ENCODE results near the gene TREX2. TPM values are rescaled to one million over a fixed set of nuclear protein-coding genes. Genes with fewer than 3 reads are reported as not detected.

Gene TREX2
- total RNA-seq, 4 donors from 2014 or later, result 0.78 to 2.3 (median 1.2) TPM; not detected in 1

- Histone ChIP-seq H3K9me3 (peaks cover 0 to 9% (median 0%) of the 10 kb centered on the region in 4 donors), H3K4me3 (no peak overlapping the region), H3K27ac (replicated peaks in 1 of 4) (no peak overlapping the region), H3K36me3 (no peaks in the 10 kb centered on the region), H3K27me3 (no peaks in the 10 kb centered on the region), H3K4me1 (no peaks in the 10 kb centered on the region)
- WGBS, result 89% methylated on average over 9 of the region's 26 CpGs
- no peak for DNase-seq (ENCODE audit: extremely low spot score)
- no peak for TF ChIP-seq CTCF (IDR thresholded peaks at IDR 0.05)
- TF ChIP-seq POLR2AphosphoS5 (IDR thresholded peaks at IDR 0.05), result no peak
- TF ChIP-seq EP300 (IDR thresholded peaks at IDR 0.05), result no peak
- no peak for TF ChIP-seq POLR2A (IDR thresholded peaks at IDR 0.05; ENCODE audit: low read depth)
- intact Hi-C loops (cut with DNase I), result no loop called here
These were observed 49.3 kb downstream of the TREX2 start for GRCh38 chrX:153396320-153397195.

GRCh38 chrX:153395613-153396319 lies 50.1 kb downstream of the TREX2 start:
- TF ChIP-seq POLR2AphosphoS5 (IDR thresholded peaks at IDR 0.05) (no peak), POLR2A (IDR thresholded peaks at IDR 0.05; ENCODE audit: low read depth) (no peak), EP300 (IDR thresholded peaks at IDR 0.05) (no peak), CTCF (IDR thresholded peaks at IDR 0.05) (no peak)
- DNase-seq (ENCODE audit: extremely low spot score), result no peak
- WGBS, result 93% methylated on average over 9 of the region's 26 CpGs
- H3K27me3 ChIP-seq, result no peaks in the 10 kb centered on the region
- no peaks in the 10 kb centered on the region for H3K4me1 ChIP-seq
- H3K36me3 ChIP-seq, result no peaks in the 10 kb centered on the region
- H3K4me3 ChIP-seq, result no peak overlapping the region
- no peak overlapping the region for H3K27ac ChIP-seq (replicated peaks in 1 of 4)
- intact Hi-C loops (cut with DNase I), result no loop called here
- peaks cover 0 to 1% (median 0%) of the 10 kb centered on the region in 4 donors for H3K9me3 ChIP-seq

GRCh38 chrX:153394612-153395011 lies 51.2 kb downstream of the TREX2 start:
- H3K27me3 ChIP-seq, result no peaks in the 10 kb centered on the region
- no peak overlapping the region for H3K27ac ChIP-seq (replicated peaks in 1 of 4)
- H3K4me3 ChIP-seq, result no peak overlapping the region
- intact Hi-C loops (cut with DNase I), result no loop called here
- H3K9me3 ChIP-seq, result no peaks in the 10 kb centered on the region
- no peaks in the 10 kb centered on the region for H3K36me3 ChIP-seq
- H3K4me1 ChIP-seq, result no peaks in the 10 kb centered on the region
- TF ChIP-seq POLR2AphosphoS5 (IDR thresholded peaks at IDR 0.05), result no peak
- TF ChIP-seq EP300 (IDR thresholded peaks at IDR 0.05), result no peak
- no peak for TF ChIP-seq CTCF (IDR thresholded peaks at IDR 0.05)
- TF ChIP-seq POLR2A (IDR thresholded peaks at IDR 0.05; ENCODE audit: low read depth), result no peak
- 81% methylated on average over 13 of the region's 13 CpGs for WGBS
- DNase-seq (ENCODE audit: extremely low spot score), result no peak

Small RNA genes lying within 50 kb of the gene (small RNA-seq; reads per million reads assigned to genes)
- gene RN7SL667P, result 0 reads per million in 3 donors

Other genes starting within 250 kb of the TREX2 start
- gene PNMA6F, start 124.3 kb downstream of the TREX2 start, total RNA-seq, result not detected
- gene ZNF275, start 111.9 kb downstream of the TREX2 start, total RNA-seq, result 10 to 100 TPM; 12.5 to 18.4 (median 17.4) TPM
- not detected for gene PNMA6E, start 44.7 kb downstream of the TREX2 start, total RNA-seq
- gene ZFP92, start 34.6 kb downstream of the TREX2 start, total RNA-seq, result 1 to 10 TPM; 1.2 to 3.2 (median 2.5) TPM
- gene HAUS7, start 24.5 kb upstream of the TREX2 start, total RNA-seq, result 10 to 100 TPM; 23.4 to 25.8 (median 24.2) TPM
- 10 to 100 TPM; 16.6 to 77.8 (median 21.5) TPM for gene BGN, start 48.9 kb upstream of the TREX2 start, total RNA-seq
- under 1 TPM; under 0.01 to 0.33 (median 0.21) TPM for gene ATP2B3, start 71.6 kb upstream of the TREX2 start, total RNA-seq
- gene CCNQ, start 153.1 kb upstream of the TREX2 start, total RNA-seq, result 10 to 100 TPM; 38.6 to 58.3 (median 49.8) TPM
- not detected for gene DUSP9, start 201.1 kb upstream of the TREX2 start, total RNA-seq
- gene PNCK, start 227.8 kb upstream of the TREX2 start, total RNA-seq, result 10 to 100 TPM; 20.5 to 67.8 (median 26.0) TPM
- gene SLC6A8, start 241.9 kb upstream of the TREX2 start, total RNA-seq, result 10 to 100 TPM; 41.7 to 62.3 (median 45.6) TPM

Data from esophagus muscularis mucosa (tissue), 4 donors.